Activated CD4-positive, alpha-beta T cell treated with anti-CD3 and anti-CD28 coated beads, Interleukin-2, amount 50 U/mL, for 24 hours (primary cell): ENCODE data around the gene DOCK3.
"Not testable (repeated sequence)": the region's sequence is repeated elsewhere in the genome, so short reads cannot be mapped to it uniquely, and the experiment has no call there.

Source experiments
- DNase-seq, 2 donors: peaks; one replicate each; pipeline ENCODE4 v3.0.0-alpha.2; 2020; ENCODE audit warnings: low read depth in 1 of 2, low spot score in 1 of 2

Gene DOCK3

DNA sequence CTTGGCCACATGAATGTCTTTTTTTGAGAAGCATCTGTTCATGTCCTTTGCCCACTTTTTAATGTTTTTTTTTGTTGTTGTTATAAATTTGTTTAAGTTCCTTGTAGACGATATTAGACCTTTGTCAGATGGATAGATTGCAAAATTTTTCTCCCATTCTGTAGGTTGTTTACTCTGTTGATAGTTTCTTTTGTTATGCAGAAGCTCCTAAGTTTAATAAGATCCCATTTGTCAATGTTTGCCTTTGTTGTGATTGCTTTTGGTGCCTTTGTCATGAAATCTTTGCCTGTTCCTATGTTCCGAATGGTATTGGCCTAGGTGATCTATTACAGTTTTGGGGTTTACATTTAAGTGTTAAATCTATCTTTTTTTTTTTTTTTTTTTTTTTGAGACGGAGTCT lies 116.2 kb downstream of the DOCK3 start:
- not testable (repeated sequence) for DNase-seq

GRCh38 chr3:50792568-50792967 lies 117.8 kb downstream of the DOCK3 start:
- no peak for DNase-seq

DNA sequence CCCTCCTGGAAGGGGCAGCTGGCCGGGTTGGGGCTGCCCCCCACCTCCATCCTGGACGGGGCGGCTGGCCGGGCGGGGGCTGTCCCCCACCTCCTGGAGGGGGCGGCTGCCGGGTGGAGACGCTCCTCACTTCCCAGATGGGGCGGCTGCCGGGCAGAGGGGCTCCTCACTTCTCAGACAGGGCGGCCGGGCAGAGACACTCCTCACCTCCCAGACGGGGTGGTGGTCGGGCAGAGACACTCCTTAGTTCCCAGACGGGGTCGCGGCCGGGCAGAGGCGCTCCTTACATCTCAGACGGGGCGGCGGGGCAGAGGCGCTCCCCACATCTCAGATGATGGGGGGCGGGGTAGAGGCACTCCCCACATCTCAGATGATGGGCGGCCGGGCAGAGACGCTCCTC lies 129.1 kb downstream of the DOCK3 start:
- not testable (repeated sequence) for DNase-seq

DNA sequence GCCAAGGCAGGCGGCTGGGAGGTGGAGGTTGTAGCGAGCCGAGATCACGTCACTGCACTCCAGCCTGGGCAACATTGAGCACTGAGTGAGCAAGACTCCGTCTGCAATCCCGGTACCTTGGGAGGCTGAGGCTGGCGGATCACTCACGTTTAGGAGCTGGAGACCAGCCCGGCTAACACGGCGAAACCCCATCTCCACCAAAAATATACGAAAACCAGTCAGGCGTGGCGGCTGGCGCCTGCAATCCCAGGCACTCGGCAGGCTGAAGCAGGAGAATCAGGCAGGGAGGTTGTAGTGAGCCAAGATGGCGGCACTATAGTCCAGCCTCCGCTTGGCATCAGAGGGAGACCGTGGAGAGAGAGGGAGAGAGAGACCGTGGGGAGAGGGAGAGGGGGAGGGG lies 129.6 kb downstream of the DOCK3 start:
- DNase-seq, result not testable (repeated sequence)

GRCh38 chr3:50805321-50805720 lies 130.6 kb downstream of the DOCK3 start:
- DNase-seq, result no peak

DNA sequence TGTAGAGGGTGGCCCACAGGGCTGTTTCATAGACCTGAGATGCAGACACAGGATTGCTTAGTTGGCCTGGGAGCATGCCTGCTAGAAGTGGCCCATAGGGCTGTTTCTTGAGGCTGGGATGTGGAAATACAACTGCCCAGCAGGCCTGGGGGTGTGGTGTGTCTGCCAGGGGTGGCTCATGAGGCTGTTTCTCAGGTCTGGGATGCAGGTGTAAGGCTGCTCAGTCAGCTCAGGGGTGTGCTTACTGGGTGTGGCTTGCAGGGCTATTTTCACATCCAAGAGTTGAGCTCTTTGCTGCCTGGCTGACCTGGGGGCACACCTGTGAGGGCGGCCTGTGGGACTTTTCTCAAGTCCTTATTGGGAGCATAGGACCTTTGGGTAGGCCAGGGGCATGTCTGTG lies 131.3 kb downstream of the DOCK3 start:
- no peak for DNase-seq

DNA sequence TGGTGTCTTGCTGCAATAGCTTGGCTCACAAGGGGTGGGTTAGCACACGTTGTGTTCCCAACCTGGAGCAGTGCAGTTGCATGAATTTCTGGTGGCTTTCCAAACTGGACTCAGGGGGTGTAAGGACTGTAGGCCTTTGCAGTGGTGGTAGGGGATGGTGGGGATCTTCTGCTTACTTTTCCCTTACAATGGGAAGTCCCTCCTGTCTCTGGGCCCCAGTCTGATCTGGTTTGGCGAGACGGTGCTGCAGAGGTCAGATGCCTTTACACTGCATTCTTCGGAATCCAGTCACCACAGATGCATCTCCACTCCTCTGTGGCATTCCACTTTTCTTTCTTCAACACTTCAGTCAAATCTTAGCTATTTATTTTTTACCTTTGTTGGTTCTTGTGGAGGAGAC lies 132.1 kb downstream of the DOCK3 start:
- DNase-seq, result no peak

DNA sequence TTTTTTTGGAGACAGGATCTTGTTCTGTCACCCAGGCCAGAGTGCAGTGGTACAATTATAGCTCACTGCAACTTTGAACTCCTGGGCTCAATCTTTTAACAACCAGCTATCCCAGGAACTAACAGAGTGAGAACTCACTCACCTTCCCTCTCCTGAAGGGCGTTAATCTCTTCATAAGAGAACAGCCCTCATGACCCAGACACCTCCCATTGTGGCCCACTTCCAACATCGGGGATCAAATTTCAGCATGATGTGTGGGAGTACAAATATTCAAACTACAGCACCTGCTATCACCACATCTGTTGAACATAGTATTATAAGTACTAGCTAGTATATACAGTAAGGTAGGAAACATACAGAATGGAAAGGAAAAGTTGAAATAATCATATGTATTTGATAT lies 132.5 kb downstream of the DOCK3 start:
- DNase-seq, result no peak

- no peak for DNase-seq
These were observed 137.2 kb downstream of the DOCK3 start for GRCh38 chr3:50811893-50812292.

GRCh38 chr3:50815844-50816243 lies 141.1 kb downstream of the DOCK3 start:
- DNase-seq, result no peak

- DNase-seq, result no peak
These were observed 142.2 kb downstream of the DOCK3 start for GRCh38 chr3:50816894-50817293.

DNA sequence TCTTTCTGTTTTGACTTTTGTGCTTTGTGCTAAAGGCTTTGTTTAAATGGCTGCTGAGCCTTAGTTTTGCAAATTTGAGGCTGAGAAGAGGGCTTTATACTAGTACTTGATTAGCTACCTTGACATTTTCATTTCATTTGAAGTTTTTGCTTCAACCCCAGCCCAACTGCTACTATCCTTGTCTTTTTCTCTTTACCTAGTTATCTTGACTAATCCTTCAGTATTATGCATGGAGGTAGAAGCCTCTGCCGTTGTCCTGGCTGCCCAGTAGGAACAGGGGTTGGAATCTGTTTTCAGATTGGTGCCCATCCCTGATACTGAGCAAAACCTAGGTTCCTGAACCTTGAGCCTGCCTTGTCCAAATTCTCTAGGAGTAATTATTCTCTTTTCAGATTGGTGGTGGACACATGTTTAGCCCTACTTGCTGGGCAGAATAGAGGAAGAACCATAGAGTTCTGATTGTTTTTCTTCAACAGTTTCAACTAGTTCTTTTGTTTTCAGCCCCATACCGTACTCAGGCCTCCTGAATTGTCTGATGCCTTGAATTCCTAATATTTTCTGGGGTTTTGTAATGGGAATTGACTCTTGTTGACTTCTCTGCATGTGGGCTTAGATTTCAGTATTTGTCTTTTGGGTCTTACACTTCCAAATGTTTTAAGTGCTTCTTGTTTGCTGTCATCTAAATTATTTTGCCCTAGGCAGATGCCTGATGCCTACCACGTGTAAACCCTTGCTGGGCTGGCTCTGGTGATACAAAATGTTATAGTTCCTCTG lies 143.2 kb downstream of the DOCK3 start:
- no peak for DNase-seq

DNA sequence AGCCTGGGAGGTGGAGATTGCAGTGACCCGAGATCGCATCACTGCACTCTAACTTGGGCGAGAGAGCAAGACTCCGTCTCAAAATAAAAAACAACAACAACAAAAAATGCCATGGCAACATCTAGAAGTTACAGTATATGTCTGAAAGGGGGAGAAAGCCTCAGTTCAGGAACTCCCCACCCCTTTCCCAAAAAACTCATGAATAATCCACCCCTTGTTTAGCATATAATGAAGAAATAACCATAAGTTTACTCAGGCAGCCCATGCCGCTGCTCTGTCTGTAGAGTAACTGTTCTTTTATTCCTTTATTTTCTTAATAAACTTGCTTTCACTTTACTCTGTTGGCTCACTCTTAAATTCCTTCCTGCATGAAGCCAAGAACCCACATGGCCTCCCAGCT lies 145.2 kb downstream of the DOCK3 start:
- DNase-seq, result no peak

- DNase-seq, result no peak
These were observed 151.1 kb downstream of the DOCK3 start for GRCh38 chr3:50825841-50826240.

- no peak for DNase-seq
These were observed 155.7 kb downstream of the DOCK3 start for GRCh38 chr3:50830451-50830850.

- not testable (repeated sequence) for DNase-seq
These were observed 156.3 kb downstream of the DOCK3 start for GRCh38 chr3:50831009-50831408.

GRCh38 chr3:50840983-50841489 lies 166.3 kb downstream of the DOCK3 start:
- no peak for DNase-seq

DNA sequence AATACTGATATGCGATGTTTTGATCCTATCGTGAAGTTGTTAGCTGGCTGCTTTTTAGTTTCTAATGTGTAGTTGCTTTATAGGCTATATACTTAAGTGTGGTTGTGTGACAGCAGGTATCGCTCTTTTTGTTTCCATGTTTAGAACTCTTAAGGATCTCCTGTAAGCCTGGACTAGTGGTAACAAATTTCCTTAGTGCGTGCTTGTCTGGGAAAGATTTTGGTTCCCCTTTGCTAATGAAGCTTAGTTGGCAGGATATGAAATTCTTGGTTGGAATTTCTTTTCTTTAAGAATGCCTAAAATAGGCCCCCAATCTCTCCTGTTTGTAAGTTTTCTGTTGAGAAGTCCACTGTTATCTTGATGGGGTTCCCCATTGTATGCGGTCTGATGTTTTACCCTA lies 173.6 kb downstream of the DOCK3 start:
- no peak for DNase-seq

DNA sequence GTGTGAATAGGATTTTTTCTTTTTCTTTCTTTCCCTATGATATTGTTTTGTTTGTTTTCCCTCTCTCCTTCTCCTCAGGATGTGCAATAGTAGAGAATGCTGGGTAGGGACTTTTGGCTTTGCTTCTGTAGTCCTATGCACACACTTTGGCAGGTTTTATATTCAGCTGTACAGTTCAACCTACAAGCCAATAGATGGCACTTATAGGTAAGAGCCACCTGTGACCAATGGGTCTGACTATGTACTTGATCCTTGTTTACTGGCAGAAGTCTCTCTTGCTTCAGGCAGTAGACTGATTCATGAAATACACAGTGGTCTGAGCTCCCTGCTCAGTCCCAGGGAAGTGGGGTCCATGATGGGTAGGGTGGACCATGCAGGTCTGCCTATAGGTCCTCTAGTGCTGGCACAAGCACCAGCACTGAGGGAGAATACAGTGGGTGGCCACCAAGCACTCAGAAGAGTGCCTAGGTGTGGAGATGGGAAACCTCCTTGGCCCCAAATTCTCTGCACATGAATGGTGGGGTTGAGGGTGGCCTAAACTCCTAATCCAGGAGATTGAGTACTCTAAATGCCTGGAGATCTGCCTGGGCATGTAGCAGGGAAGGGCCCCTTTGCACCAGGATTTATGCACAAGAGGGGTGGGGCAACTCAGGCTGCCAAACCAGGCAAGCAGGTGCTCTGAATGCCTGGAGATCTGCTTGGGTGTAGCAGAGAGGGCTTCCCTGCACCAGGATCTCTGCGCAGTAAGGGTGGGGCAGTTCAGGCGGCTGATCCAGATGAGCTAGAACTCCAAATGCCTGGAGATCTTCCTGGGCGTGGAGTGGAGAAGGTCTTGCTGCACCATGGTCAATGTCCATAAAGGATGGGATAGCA lies 176.1 kb downstream of the DOCK3 start:
- no peak for DNase-seq

DNA sequence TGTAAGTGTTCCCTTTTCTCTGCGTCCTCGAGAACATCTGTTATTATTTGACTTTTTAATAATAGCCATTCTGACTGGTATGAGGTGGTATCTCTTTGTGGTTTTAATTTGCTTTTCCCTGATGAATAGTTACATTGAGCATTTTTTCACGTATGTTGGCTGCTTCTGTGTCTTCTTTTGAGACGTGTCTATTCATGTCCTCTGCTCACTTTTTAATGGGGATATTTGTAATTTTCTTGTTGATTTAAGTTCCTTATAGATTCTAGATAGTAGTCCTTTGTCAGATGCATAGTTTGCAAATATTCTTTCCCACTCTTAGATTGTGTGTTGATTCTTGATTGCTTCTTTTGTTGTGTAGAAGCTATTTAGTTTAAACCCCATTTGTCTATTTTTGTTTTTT lies 179.2 kb downstream of the DOCK3 start:
- no peak for DNase-seq

GRCh38 chr3:50862221-50862620 lies 187.5 kb downstream of the DOCK3 start:
- no peak for DNase-seq
